HG03432 (cell line): Measurements from ENCODE around the gene COL6A3.

Experiments
- ATAC-seq: cut with Tn5 transposase; IDR thresholded peaks from one replicate; pipeline ENCODE4 v1.9.1; 2021; ENCODE audit warnings: mild to moderate bottlenecking, moderate library complexity; ENCODE audit not compliant: unreplicated experiment

Gene COL6A3

GRCh38 chr2:237413777-237414661, at the start of gene COL6A3:
COL6A3 (minus strand) TSS chr2:237414164; CDS start chr2:237396817, 17,347 bp downstream.
- no peak for ATAC-seq

GRCh38 chr2:237459741-237460174, 45.8 kb upstream of the COL6A3 start:
- ATAC-seq: no peak

- no peak for ATAC-seq
These were observed 45.3 kb upstream of the COL6A3 start for GRCh38 chr2:237459226-237459625.

- ATAC-seq: no peak
These were observed 44.6 kb upstream of the COL6A3 start for GRCh38 chr2:237458519-237458918.

GRCh38 chr2:237457388-237457941, 43.5 kb upstream of the COL6A3 start:
- ATAC-seq: no peak

- no peak for ATAC-seq
These were observed 42.4 kb upstream of the COL6A3 start for GRCh38 chr2:237456200-237456843.

- peak; percentile 49 for ATAC-seq
These were observed 41.8 kb upstream of the COL6A3 start for GRCh38 chr2:237455764-237456163.

- no peak for ATAC-seq
These were observed 39.7 kb upstream of the COL6A3 start for GRCh38 chr2:237453671-237454070.

GRCh38 chr2:237452861-237453260, 38.9 kb upstream of the COL6A3 start:
- ATAC-seq: no peak

- ATAC-seq: no peak
These were observed 37.9 kb upstream of the COL6A3 start for GRCh38 chr2:237451643-237452469.

- no peak for ATAC-seq
These were observed 36.6 kb upstream of the COL6A3 start for GRCh38 chr2:237450583-237450982.

GRCh38 chr2:237450108-237450507, 36.1 kb upstream of the COL6A3 start:
- ATAC-seq: no peak

- ATAC-seq: no peak
These were observed 35.4 kb upstream of the COL6A3 start for GRCh38 chr2:237449193-237449881.

GRCh38 chr2:237448626-237449025, 34.7 kb upstream of the COL6A3 start:
- ATAC-seq: no peak

- no peak for ATAC-seq
These were observed 34.2 kb upstream of the COL6A3 start for GRCh38 chr2:237448171-237448570.

GRCh38 chr2:237447496-237447895, 33.5 kb upstream of the COL6A3 start:
- ATAC-seq: no peak

GRCh38 chr2:237446338-237446665, 32.3 kb upstream of the COL6A3 start:
- no peak for ATAC-seq

GRCh38 chr2:237445611-237446337, 31.8 kb upstream of the COL6A3 start:
- no peak for ATAC-seq

- no peak for ATAC-seq
These were observed 30.1 kb upstream of the COL6A3 start for GRCh38 chr2:237444071-237444470.
